Measurements from ENCODE around the gene PPARG.
"Not testable (repeated sequence)": the region's sequence is repeated elsewhere in the genome, so short reads cannot be mapped to it uniquely, and the experiment has no call there.

The PPARG gene

DNA sequence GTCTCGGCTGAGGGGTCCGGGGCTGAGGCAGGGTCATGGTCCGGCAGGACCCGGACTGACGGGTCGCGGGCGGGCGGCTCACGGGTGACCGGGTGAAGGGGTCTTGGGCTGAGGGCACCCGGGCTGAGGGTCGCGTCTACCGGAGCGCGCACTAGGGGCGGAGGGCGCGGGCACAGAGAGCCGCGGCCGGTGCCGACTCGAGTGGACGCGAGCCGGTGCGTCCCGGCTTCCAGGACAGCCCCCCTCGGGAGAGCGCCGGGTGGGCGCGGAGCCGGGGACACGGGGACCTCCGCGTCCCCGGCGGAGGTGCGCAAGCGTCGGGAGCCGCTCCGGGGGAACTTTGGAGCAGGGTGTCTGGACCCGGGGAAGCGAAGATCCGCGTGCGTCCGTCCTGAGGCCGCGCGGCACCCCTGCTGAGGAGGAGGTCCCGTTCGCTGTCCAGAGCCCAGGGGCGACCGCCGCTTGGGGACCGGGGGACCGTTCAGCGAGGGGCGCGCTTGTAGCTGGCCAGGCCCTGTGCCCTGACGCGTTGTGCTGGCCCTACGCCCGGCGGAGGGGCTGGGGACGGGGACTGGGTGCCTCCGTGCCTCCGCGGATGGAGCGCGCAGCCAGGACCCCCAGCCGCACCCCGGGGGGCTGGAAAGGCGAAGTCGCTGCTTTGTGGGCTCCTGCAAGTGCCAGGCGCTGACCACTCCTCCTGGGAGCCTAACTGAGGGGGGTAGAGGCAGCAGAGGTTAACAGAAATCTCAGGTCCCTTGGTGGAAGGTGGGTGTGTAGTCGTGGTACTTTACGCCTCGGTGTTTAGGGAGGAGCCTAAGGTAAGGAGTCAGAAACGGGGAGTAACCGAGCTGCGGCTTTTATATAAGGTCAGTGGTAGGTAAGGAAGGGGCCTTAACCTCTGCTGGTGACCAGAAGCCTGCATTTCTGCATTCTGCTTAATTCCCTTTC lies at the start of gene PPARG:
TSS of gene PPARG (plus strand) at position 889 of the 948 bp plus-strand sequence. CDS start 90,642 bp downstream, outside the sequence.
- DNase-seq: peak; percentile 54

DNA sequence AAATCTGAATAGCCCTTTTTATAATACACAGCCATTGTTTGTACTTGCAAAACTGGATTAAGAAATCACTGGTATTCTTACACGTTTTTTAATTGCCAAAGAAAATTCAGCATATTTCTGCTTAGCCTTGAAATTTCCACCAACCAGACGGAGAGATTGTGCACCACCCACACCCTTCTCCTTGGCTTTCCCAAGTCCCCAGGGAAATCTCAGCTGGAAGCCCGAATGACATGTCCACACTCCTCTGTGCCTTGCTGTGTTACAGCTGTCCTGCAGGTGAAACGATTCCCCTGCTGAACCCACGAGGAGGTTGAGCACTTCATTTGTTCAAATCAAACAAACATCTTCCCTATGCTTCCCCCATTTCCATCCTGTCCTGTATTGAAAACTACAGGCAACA lies 49.6 kb upstream of the PPARG start:
- no peak for DNase-seq

DNA sequence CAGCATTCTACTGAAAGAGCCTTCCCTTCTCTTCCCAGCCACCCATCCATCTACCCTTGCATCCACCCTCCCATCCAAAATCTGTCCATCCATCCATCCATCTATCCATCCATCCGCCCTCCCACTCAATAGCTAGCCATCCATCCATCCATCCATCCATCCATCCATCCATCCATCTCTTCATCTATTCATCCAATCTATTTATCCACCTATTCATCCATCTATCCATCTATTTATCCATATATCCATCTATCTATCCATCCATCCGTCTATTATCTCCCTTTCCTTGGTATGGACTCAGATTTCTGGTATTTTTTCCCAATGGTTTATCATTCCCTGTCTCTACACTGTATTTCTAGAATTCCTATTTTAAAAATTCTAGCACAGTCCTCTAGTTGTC lies 46.1 kb upstream of the PPARG start:
- no peak for DNase-seq

- DNase-seq: no peak
Observed at GRCh38 chr3:12246497-12247163, 42.2 kb upstream of the PPARG start.

DNA sequence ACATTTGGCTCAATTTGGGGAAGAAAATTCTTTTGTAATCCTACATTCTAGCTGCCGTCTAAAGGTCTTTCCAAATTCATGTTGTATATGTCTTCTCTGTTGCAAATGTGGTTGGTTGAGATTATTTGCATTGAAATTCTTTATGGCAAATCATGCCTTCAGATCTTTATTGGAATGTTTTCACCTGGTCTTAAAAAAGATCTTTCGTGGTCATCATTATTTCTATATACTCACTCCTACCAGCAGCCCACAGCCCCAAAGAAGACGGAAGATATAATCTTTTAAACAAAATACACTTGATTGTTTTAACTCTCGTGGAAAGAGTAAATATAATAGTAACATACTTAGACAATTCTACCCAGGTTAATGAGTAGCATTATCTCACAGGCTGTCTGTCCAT lies 41.5 kb upstream of the PPARG start:
- no peak for DNase-seq

DNA sequence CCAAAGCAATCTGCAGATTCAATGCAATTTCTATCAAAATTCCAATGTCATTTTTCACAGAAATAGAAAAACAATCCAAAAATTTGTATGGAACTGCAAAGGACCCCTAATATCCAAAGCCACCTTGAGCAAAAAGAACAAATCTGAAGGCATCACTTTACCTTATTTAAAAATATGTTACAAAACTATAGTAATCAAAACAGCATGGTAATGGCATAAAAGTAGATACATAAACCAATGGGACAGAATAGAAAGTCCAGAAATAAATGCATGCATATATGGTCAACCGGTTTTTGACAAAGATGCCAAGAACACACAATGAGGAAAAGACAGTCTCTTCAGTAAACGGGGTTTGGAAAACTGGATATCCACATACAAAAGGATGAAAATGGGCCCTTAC lies 39.4 kb upstream of the PPARG start:
- DNase-seq: no peak

GRCh38 chr3:12252889-12253288 lies 36.0 kb upstream of the PPARG start:
- no peak for DNase-seq

GRCh38 chr3:12253516-12254343 lies 35.1 kb upstream of the PPARG start:
- DNase-seq: no peak

DNA sequence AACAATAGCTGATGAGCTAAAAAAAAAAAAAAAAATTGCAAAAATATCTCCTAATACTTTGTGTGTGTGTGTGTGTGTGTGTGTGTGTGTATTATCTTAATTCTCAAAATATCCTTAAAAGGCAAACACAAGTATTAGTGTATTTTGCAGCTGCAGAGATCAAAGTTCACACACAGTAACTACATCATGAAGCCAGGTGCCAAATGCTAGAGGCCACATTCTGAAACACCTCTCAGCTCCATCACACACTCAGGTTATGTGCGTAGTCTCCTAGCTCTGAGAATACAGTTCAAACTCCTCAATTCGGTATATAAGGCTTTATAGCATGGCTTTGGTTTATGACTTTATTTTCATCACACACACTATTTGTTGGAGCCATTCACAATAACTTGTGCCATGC lies 33.5 kb upstream of the PPARG start:
- DNase-seq: no peak

- no peak for DNase-seq
Observed at GRCh38 chr3:12258911-12259310, 30.0 kb upstream of the PPARG start.

DNA sequence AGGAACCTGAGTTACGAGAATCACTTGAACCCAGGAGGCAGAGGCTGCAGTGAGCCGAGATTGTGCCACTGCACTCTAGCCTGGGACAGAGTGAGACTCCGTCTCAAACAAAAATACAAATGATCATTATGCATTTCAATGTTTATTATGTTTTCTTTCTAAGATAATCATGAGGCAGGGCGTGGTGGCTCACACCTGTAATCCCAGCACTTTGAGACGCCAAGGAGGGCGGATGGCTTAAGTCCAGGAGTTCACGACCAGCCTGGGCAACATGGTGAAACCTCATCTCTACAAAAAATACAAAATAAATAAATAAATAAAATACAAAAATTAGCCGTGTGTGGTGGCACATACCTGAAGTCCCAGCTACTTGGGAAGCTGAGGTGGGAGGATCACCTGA lies 26.7 kb upstream of the PPARG start:
- not testable (repeated sequence) for DNase-seq

- no peak for DNase-seq
Observed at GRCh38 chr3:12265508-12265907, 23.4 kb upstream of the PPARG start.

GRCh38 chr3:12266038-12266437 lies 22.8 kb upstream of the PPARG start:
- DNase-seq: no peak

- no peak for DNase-seq
Observed at GRCh38 chr3:12267376-12268030, 21.4 kb upstream of the PPARG start.

DNA sequence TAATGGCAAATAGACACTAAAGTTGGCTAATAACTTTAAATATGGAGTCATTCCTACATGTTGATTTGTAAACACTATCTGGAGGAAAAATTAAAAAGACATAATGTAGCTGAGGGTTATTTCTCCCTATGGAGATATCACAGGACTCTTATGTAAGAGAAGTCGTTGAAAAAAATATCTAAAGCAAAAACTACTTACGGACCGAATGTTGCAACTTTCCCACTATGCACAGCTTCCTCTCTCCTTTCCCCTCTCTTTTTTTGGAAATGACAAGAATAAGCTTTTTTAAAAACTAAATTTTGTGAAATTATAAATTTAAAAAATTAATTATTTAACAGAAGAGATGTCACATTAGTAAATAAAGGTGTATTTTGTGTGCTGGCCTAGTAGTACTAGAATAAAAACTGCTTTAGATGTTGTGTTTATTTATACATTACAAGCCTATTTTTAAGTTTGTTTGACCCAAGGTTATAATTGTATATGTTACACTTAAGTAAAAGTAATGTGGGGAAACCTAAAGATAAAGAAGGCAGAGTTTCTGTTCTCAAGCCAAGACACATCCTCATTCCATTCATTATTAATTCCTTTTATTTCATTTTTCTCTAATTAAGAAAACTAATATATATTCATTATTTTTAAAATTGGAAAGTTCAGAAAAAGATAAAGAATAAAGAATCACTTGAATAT lies 20.7 kb upstream of the PPARG start:
- DNase-seq: no peak

DNA sequence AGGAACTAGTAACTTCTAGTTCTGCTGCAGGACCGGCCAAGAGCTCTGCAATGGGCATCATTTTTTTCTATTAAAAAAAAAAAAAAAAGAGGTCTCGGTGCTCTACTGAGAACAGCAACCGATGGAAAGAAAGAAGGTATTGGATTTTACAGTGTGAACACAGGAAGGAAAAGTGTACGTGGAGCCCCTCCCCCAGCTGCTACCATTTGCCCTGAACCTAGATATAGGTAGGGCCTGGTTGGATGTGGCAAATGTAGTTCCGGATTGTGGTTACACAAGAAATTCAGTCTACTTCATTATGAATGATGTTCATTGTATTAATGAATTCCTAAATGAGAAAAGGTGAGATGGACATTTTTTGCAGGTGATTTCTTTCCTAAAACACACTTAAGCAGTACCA lies 17.9 kb upstream of the PPARG start:
- no peak for DNase-seq

DNA sequence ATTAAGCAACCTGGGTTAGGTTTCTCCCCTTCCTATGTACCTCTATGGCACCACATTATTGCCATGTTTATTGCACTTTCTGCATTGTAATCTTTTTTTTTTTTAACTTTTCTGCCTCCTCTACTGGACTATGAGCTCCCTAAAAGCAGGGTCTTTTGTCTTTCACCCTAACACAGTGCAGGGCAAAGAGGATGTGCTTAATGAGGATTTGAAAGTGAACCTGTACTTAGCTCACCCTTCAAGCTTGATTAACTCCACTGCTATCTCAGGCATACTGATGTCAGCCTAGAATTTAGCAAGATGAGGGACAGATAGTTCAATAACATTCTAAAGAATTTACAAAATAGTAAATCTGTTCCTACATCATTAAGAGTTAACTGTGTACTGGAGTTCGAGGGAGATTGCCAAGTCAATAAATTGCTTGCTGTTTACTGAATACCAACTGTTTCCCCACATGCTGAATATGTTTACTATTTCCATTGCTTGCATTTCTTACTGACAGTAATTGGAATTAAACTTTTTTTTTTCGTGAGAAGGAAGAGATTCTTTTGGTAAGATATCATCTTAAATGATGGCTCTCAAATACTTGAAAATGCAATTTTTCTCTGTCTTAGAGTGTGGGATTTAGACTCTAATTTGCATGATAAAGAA lies 15.7 kb upstream of the PPARG start:
- no peak for DNase-seq

GRCh38 chr3:12275974-12276650 lies 12.8 kb upstream of the PPARG start:
- DNase-seq: no peak

- DNase-seq: not testable (repeated sequence)
Observed at GRCh38 chr3:12276827-12277226, 12.0 kb upstream of the PPARG start.

DNA sequence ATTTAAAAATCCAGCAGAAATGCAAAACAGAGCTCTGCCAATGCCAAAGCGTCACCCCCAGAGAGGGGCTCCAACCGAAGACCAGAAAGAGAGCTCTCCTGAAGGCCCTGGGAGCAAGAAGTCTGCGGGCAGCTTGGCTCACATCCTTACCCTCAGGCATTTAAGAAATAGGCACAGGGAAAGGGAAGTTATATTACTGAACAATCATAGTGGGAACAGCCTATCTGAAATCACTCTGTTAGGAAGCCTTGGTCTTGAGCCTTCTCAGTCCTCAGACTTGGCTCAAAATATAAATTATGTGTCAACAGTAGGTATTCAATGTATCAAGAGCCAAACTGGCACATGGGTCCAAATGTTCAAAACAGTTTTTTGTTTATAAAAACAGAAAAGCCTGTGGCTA lies 10.3 kb upstream of the PPARG start:
- no peak for DNase-seq

All from right forelimb (tissue), 1 donor.